GM19239 (cell line): ENCODE measurements around the gene SULT6B1.
"Not testable (repeated sequence)": the region's sequence is repeated elsewhere in the genome, so short reads cannot be mapped to it uniquely, and the experiment has no call there.

ENCODE experiments used
- DNase-seq: peaks from one replicate; pipeline ENCODE4 v3.0.0; 2011; ENCODE audit warnings: low spot score; ENCODE audit not compliant: insufficient read length
- FAIRE-seq: peaks from 2 replicates; lab custom pipeline; 2011; peaks lifted over from hg19 to GRCh38; lab: Jason Lieb, UNC

The SULT6B1 gene

GRCh38 chr2:37198681-37199065, 10.2 kb upstream of the SULT6B1 start:
- DNase-seq (no peak), FAIRE-seq (no peak)

- DNase-seq (peak; percentile 72), FAIRE-seq (peak; percentile 89)
Observed at GRCh38 chr2:37196320-37197195, 8.1 kb upstream of the SULT6B1 start, which contains the start of gene CEBPZOS. Gene CEBPZOS, plus strand, starts transcription at chr2:37196496. Its CDS starts 3,209 bp downstream, at chr2:37199705.

- not testable (repeated sequence) for DNase-seq, FAIRE-seq
Observed at GRCh38 chr2:37195862-37196319, 7.4 kb upstream of the SULT6B1 start.

- no peak for FAIRE-seq
- DNase-seq: no peak
Observed at GRCh38 chr2:37192551-37192950, 4.1 kb upstream of the SULT6B1 start.

- no peak for FAIRE-seq
Observed at GRCh38 chr2:37191747-37192146, 3.3 kb upstream of the SULT6B1 start.

GRCh38 chr2:37191253-37191652, 2.8 kb upstream of the SULT6B1 start:
- no peak for FAIRE-seq
- DNase-seq: no peak

More at GRCh38 chr2:37191747-37192146, 3.3 kb upstream of the SULT6B1 start:
- DNase-seq: no peak

- no peak for DNase-seq
- FAIRE-seq: no peak
Observed at GRCh38 chr2:37190290-37190689, 1.8 kb upstream of the SULT6B1 start.

- FAIRE-seq (no peak), DNase-seq (no peak)
Observed at GRCh38 chr2:37189452-37190153, 1.1 kb upstream of the SULT6B1 start.

- no peak for DNase-seq
- no peak for FAIRE-seq
Observed at GRCh38 chr2:37181726-37182684, 6.5 kb downstream of the SULT6B1 start.

- no peak for DNase-seq
- no peak for FAIRE-seq
Observed at GRCh38 chr2:37180640-37181039, 7.8 kb downstream of the SULT6B1 start.

- FAIRE-seq: no peak
Observed at GRCh38 chr2:37180006-37180639, 8.3 kb downstream of the SULT6B1 start.

GRCh38 chr2:37173741-37174140, 14.7 kb downstream of the SULT6B1 start:
- FAIRE-seq: no peak
- no peak for DNase-seq

More at GRCh38 chr2:37180006-37180639, 8.3 kb downstream of the SULT6B1 start:
- no peak for DNase-seq

- FAIRE-seq: no peak
- no peak for DNase-seq
Observed at GRCh38 chr2:37171624-37171950, 16.9 kb downstream of the SULT6B1 start.

GRCh38 chr2:37168217-37168981, 20.1 kb downstream of the SULT6B1 start:
- peak; percentile 66 for FAIRE-seq

GRCh38 chr2:37167636-37168180, 20.8 kb downstream of the SULT6B1 start:
- FAIRE-seq: no peak

More at GRCh38 chr2:37168217-37168981, 20.1 kb downstream of the SULT6B1 start:
- DNase-seq: peak; percentile 57

GRCh38 chr2:37164757-37165156, 23.7 kb downstream of the SULT6B1 start:
- FAIRE-seq: no peak
- no peak for DNase-seq

More at GRCh38 chr2:37167636-37168180, 20.8 kb downstream of the SULT6B1 start:
- no peak for DNase-seq

- DNase-seq (peak; percentile 89), FAIRE-seq (peak; percentile 73)
Observed at GRCh38 chr2:37156857-37157714, 31.4 kb downstream of the SULT6B1 start, which contains the start of gene EIF2AK2. Gene EIF2AK2, minus strand, starts transcription at chr2:37156980. Its CDS starts 9,174 bp downstream, at chr2:37147806.
